HEK293 (cell line): Measurements from ENCODE around the gene MYO1D.

ENCODE experiments used
- BCL11A ChIP-seq: fragments of 450-650 bp; formaldehyde crosslinking; IDR thresholded peaks from 2 replicates; pipeline ENCODE4 v1.5.1; 2016; ENCODE audit warnings: low read depth, missing biosample characterization, missing genetic modification characterization
- CTCF ChIP-seq: fragments of 450-650 bp; formaldehyde crosslinking; IDR thresholded peaks from 2 replicates; pipeline ENCODE4 v1.5.1; 2016; ENCODE audit warnings: missing biosample characterization, missing genetic modification characterization
- GLI2 ChIP-seq: fragments of 450-650 bp; formaldehyde crosslinking; IDR thresholded peaks from 2 replicates; pipeline ENCODE4; 2017; ENCODE audit warnings: missing biosample characterization, missing genetic modification characterization, low read depth, borderline replicate concordance
- HOXC10 ChIP-seq: sonication (generic); formaldehyde crosslinking; IDR thresholded peaks from 2 replicates; pipeline ENCODE4 v1.8.1; 2023; ENCODE audit warnings: mild to moderate bottlenecking, missing genetic modification reagents
- KLF17 ChIP-seq: fragments of 450-650 bp; formaldehyde crosslinking; IDR thresholded peaks from 2 replicates; pipeline ENCODE4 v1.5.1; 2016; ENCODE audit warnings: missing biosample characterization, missing genetic modification characterization
- KLF7 ChIP-seq: fragments of 450-650 bp; formaldehyde crosslinking; IDR thresholded peaks from 2 replicates; pipeline ENCODE4 v1.5.1; 2016; ENCODE audit warnings: missing biosample characterization, missing genetic modification characterization, borderline replicate concordance
- REST ChIP-seq: fragments of 450-650 bp; formaldehyde crosslinking; IDR thresholded peaks from 2 replicates; pipeline ENCODE4 v1.5.1; 2016; ENCODE audit warnings: missing biosample characterization, missing genetic modification characterization
- SCRT2 ChIP-seq: fragments of 450-650 bp; formaldehyde crosslinking; IDR thresholded peaks from 2 replicates; pipeline ENCODE4 v1.5.1; 2016; ENCODE audit warnings: missing biosample characterization, missing genetic modification characterization
- TCF7L2 ChIP-seq: IDR thresholded peaks from 2 replicates; pipeline ENCODE4 v1.6.1; 2011; ENCODE audit warnings: low read depth, mild to moderate bottlenecking, inconsistent platforms, low read length, moderate library complexity, borderline replicate concordance
- ZBTB49 ChIP-seq: fragments of 450-650 bp; formaldehyde crosslinking; IDR thresholded peaks from 2 replicates; pipeline ENCODE4 v1.5.1; 2016; ENCODE audit warnings: missing biosample characterization, missing genetic modification characterization, low read depth
- ZNF133 ChIP-seq: fragments of 450-650 bp; formaldehyde crosslinking; IDR thresholded peaks from 2 replicates; pipeline ENCODE4 v1.5.1; 2016; ENCODE audit warnings: missing biosample characterization, missing genetic modification characterization
- ZNF138 ChIP-seq: fragments of 450-650 bp; formaldehyde crosslinking; IDR thresholded peaks from 2 replicates; pipeline ENCODE4 v1.5.1; 2016; ENCODE audit warnings: missing biosample characterization, missing genetic modification characterization, borderline replicate concordance
- ZNF140 ChIP-seq: fragments of 450-650 bp; formaldehyde crosslinking; IDR thresholded peaks from 2 replicates; pipeline ENCODE4 v1.5.1; 2016; ENCODE audit warnings: missing biosample characterization, missing genetic modification characterization
- ZSCAN30 ChIP-seq: fragments of 450-650 bp; IDR thresholded peaks from 2 replicates; pipeline ENCODE4 v1.5.1; 2018; ENCODE audit warnings: missing biosample characterization, mild to moderate bottlenecking, missing genetic modification characterization, moderate library complexity

GRCh38 chr17:32722733-32723132 lies 154.2 kb downstream of the MYO1D start:
- TF ChIP-seq TCF7L2, result no peak
- no peak for TF ChIP-seq GLI2 (tag by site-specific recombination)
- TF ChIP-seq KLF17 (tag by site-specific recombination), result no peak
- no peak for TF ChIP-seq HOXC10
- TF ChIP-seq ZNF138, result no peak
- TF ChIP-seq ZNF133, result no peak
- no peak for TF ChIP-seq ZSCAN30 (tag by site-specific recombination)
- no peak for TF ChIP-seq CTCF (tag by site-specific recombination)
- no peak for TF ChIP-seq ZNF140 (tag by site-specific recombination)
- TF ChIP-seq SCRT2 (tag by site-specific recombination), result no peak
- TF ChIP-seq ZBTB49 (tag by site-specific recombination), result no peak
- no peak for TF ChIP-seq KLF7
- no peak for TF ChIP-seq REST
- TF ChIP-seq BCL11A (tag by site-specific recombination), result no peak
